Left kidney (tissue), 2 donors: ENCODE measurements around the gene CTSL. TPM values are rescaled to one million over a fixed set of nuclear protein-coding genes. Genes with fewer than 3 reads are reported as not detected.

Experiments used
- DNase-seq: peaks from one replicate; pipeline ENCODE4 v3.0.0-alpha.2; 2013
- polyA plus RNA-seq: library from polyadenylated mRNA; unstranded; fragments of 120-200 nt; gene quantifications from one replicate; pipeline ENCODE4 v1.2.1, GENCODE V29; 2013; ENCODE audit not compliant: insufficient read length

CTSL gene
- polyA plus RNA-seq, 1 donor, result 158 TPM

DNA sequence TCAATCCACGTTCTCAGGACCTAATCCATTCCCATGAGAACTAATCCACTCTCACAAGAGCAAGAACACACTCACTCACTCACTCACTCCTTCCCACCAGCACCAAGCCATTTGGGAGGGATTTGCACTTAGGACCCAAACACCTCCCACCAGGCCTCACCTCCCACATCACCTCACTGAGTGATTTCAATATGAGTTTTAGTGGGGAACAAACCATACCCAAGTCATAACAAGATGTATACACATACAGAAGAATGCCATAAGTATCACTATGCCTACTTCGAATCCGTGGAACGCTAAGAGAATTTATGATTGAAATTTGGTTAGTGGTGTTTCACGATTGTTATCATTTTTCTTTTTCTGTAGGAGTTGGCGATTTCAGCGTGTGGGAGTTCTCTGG, 29.3 kb upstream of the CTSL start:
- no peak for DNase-seq

DNA sequence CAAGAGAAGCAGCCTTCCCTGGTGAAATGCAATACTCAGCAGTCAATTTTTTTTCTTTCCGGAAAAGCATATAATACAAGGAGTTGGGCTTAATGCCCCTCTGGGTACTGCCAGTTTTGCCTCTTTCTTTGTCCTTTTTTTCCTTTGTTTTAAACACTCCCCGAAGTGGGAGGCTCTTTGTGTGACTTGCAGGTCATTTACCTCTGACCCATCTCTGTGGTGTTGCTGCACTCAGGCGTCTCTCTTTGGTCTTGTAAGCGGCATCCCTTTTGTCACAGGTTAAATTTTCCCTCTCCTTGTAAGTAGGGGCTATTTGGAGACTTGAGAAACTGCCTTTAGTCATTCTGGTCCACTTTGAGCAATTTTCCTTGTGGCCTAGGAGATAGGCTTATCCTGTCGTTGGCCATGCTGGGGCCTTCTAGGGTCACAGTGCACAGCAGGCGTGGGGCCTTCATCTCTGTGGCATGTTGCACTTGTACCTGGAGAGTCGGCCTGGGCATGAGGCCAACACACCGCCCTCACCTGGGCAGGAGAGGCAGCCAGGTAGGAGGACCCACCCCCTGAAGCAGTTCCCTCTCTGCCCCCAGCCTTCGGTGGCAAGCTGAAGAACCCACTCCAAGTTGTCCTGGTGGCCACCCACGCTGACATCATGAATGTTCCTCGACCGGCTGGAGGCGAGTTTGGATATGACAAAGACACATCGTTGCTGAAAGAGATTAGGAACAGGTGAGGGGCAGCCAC, 27.7 kb upstream of the CTSL start:
- no peak for DNase-seq

- DNase-seq, result no peak
Observed at GRCh38 chr9:87699835-87700234, 26.1 kb upstream of the CTSL start.

GRCh38 chr9:87701491-87701890, 24.4 kb upstream of the CTSL start:
- DNase-seq, result no peak

DNA sequence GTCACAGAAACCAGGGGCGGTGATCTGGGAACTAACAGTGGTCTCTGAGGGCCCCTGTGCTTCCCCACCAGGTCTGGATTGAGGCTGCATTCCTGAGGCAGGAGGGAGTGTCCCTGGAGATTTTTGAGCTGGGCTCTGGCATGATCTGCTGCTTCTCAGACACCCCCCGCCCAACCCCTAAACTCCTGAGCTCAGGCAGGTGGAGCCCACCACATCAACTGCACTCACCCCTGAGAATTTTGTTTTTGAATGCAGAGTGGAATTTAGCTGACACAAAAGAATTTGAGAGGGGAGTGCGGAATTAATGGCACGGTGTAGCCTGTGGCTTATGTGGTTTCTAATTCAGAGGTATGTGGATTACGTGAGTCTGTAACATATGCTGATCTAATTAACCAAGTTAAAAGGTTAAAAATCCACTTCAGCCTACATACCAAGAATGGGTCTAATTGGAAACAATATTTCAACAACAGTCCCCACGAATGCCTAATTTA, 23.9 kb upstream of the CTSL start:
- no peak for DNase-seq

GRCh38 chr9:87702921-87703320, 23.0 kb upstream of the CTSL start:
- DNase-seq, result no peak

- no peak for DNase-seq
Observed at GRCh38 chr9:87703636-87704276, 22.2 kb upstream of the CTSL start.

GRCh38 chr9:87704342-87704741, 21.6 kb upstream of the CTSL start:
- no peak for DNase-seq

- no peak for DNase-seq
Observed at GRCh38 chr9:87706066-87706739, 19.7 kb upstream of the CTSL start.

- DNase-seq, result no peak
Observed at GRCh38 chr9:87707805-87708506, 18.0 kb upstream of the CTSL start.

DNA sequence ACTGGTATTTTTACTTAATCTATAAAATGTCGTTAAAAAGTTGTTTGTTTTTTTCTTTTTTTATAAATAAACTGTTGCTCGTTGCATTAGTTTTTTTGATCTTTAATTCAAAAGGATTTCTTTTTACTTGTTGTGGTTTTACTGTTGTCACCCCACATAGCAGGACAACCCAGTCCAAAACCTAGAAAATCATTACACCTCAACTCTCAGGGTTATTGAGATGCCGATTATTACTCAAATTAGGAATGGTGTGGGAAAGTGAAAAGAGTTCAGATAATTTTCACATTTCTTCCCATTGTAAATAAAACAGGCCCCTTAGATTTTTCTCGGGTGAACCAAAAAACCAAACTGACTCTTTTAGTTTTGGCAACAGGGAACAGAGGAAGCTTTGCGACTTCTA, 17.4 kb upstream of the CTSL start:
- no peak for DNase-seq

DNA sequence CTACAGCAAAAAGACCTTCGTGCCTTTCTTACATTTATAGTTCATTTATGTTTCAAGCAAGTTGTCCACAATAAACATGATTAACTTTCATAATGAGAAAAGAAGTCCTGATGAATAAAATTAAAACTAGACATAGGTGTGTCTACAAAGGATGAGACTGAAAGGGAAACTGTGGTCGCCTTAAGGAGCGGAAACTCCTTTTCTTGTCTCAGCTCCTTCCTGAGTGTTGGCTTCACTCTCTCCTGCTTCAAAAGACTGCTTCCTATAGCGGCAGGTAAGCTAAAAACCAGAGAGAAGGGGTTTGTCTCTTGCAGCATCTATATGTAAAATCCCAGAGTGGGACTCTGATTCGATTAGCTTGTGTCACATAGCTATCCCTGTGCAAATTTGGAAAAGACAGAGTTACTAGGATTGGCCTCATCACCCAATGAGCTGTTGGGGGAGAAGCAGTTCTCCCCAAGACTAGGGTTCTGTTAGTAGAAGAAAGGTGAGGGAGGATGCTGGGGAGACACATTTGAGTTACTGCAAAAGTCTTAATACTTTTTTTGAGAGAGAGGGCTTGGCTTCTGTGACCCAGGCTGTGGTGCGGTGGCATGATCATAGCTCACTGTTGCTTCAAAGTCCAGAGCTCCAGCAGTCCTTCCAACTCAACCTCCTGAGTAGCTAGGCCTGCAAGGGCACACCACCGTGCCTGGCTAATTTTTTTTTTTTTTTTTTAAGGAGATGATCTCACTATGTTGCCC, 16.8 kb upstream of the CTSL start:
- DNase-seq, result no peak

DNA sequence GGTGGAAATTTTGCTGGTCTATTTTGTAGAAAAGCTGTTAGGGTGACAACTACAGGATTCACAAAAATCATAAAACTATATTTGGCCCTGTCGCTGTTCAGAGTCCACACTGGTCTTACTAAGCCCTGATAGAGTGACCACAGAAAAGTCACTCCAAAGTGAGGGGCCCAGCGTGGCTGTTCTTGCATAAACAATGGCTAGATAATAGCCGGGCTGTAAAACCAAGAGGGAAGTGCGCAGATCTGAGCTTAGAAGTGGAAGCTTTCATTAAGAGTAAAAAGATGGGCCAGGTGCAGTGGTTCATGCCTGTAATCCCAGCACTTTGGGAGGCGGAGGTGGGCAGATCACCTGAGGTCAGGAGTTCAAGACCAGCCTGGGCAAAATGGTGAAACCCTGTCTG, 15.5 kb upstream of the CTSL start:
- no peak for DNase-seq

DNA sequence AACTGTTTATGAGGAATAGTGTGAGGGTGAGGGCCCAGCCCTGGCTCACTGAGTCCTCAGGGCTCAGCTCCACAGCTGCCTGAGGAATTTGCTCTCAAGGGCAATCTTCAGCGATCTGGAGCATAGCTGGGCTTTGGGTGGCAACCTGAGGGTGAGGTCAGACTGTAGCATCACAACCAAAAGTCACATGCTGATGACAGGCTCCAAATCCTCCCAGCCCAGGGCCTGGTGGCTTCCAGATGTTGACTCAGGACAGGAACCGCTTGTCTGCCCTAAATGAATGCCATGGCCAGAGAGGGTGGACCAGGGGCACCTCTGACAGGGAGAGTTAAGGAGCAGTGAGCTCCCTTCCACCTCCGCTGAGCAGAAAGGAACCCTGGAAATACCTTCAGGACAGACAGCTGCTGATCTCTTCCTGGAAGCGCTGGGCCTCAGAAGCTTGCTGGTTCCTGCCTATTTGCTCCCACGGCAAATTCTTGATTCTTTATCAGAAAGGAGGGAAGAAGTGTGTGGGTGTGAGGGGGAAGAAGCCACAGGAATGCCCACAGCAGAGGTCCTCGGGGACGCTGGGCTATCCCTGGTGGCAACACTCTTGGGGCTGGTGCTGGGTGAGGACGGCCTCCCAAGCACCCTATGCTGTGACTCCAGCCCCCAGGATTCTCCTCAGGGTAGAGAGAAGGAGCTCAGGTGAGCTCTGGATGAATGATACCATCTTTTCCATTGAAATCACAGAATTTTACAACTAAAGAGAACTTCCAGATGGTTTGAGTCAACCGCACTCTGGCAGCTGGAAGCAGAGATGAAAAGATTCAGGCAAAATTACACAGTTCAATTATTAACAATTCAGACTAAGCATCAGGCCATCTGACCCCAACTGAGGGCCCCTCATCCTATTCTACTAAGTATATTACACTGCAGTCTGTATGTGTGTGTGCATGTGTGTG, 13.8 kb upstream of the CTSL start:
- DNase-seq, result no peak

DNA sequence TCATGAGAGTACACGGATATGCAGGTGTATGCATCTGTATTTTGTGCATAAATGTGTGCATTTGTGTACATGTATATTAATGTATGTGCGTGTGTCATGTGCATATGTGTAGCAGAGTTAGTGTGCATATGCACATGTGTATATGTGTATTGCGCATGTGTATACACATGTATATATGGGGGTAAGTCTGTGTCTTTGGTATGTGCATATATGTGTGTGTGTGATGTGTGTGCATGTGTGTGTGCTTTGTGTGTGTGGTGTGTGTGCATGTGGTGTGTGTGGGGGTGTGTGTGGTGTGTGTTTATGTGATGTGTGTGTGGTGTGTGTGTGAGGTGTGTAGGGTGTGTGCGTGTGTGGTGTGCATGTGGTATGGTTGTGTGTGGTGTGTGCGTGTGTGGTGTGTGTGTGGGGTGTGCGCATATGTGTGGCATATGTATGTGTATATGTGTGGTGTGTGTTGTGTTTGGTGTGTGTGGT, 13.1 kb upstream of the CTSL start:
- no peak for DNase-seq

- DNase-seq, result peak; percentile 36
Observed at GRCh38 chr9:87713278-87713987, 12.5 kb upstream of the CTSL start.

- DNase-seq, result no peak
Observed at GRCh38 chr9:87713988-87714330, 12.0 kb upstream of the CTSL start.

DNA sequence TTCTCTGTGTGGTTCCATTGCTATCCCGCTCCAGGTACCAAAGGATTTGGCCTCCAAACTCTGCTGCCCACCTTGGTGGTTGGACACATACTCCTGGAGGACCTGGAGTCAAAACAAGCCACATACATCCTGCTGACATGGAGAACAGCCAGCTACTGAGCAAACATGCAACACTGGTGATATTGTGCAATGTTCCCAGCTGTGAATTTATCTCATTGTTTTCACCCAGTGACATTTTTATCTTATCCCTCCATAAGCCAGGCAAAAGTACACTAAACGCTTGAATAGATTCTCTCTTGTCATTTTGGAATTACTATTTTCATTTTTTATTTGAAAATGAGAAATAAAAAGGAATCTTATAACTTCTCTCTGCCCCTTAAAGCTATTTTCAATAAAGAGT, 11.1 kb upstream of the CTSL start:
- no peak for DNase-seq

GRCh38 chr9:87716141-87716540, 9.8 kb upstream of the CTSL start:
- no peak for DNase-seq

- DNase-seq, result no peak
Observed at GRCh38 chr9:87717456-87717855, 8.5 kb upstream of the CTSL start.
